Measurements from ENCODE around the gene SHC3.

DNA sequence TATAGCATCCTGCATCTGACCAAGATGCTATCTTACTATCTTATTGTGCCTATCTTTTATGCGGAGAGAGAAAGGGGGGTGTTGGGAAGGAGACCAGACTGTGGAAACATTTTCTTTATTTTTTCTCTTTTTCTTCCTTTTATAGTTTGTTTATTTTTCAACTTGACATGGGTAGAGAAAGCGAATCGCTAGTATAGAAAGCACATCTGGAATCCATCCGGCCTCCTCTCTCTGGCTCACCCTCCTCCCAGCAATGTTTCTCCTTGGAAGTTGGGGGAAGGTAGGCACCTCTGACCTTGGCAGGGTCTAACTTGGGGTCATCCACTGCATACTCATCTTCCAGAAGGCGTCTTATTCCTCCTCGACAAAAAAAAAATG is 183.4 kb downstream of the SHC3 start:
- TF ChIP-seq, protein P1, sequence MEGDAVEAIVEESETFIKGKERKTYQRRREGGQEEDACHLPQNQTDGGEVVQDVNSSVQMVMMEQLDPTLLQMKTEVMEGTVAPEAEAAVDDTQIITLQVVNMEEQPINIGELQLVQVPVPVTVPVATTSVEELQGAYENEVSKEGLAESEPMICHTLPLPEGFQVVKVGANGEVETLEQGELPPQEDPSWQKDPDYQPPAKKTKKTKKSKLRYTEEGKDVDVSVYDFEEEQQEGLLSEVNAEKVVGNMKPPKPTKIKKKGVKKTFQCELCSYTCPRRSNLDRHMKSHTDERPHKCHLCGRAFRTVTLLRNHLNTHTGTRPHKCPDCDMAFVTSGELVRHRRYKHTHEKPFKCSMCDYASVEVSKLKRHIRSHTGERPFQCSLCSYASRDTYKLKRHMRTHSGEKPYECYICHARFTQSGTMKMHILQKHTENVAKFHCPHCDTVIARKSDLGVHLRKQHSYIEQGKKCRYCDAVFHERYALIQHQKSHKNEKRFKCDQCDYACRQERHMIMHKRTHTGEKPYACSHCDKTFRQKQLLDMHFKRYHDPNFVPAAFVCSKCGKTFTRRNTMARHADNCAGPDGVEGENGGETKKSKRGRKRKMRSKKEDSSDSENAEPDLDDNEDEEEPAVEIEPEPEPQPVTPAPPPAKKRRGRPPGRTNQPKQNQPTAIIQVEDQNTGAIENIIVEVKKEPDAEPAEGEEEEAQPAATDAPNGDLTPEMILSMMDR (conservative IDR thresholded peaks at IDR 0.05; ENCODE audit: low read depth, low read length): no peak
- TF ChIP-seq, protein P2, sequence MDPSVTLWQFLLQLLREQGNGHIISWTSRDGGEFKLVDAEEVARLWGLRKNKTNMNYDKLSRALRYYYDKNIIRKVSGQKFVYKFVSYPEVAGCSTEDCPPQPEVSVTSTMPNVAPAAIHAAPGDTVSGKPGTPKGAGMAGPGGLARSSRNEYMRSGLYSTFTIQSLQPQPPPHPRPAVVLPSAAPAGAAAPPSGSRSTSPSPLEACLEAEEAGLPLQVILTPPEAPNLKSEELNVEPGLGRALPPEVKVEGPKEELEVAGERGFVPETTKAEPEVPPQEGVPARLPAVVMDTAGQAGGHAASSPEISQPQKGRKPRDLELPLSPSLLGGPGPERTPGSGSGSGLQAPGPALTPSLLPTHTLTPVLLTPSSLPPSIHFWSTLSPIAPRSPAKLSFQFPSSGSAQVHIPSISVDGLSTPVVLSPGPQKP (IDR thresholded peaks at IDR 0.05; ENCODE audit: borderline replicate concordance, low read depth, low read length): no peak
- no peak for TF ChIP-seq POLR2A (IDR thresholded peaks at IDR 0.05; ENCODE audit: low read depth, low read length)
- TF ChIP-seq CEBPB (IDR thresholded peaks at IDR 0.05; ENCODE audit: low read depth, low read length): no peak
- TF ChIP-seq, protein P3, sequence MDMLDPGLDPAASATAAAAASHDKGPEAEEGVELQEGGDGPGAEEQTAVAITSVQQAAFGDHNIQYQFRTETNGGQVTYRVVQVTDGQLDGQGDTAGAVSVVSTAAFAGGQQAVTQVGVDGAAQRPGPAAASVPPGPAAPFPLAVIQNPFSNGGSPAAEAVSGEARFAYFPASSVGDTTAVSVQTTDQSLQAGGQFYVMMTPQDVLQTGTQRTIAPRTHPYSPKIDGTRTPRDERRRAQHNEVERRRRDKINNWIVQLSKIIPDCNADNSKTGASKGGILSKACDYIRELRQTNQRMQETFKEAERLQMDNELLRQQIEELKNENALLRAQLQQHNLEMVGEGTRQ (IDR thresholded peaks at IDR 0.05; ENCODE audit: low read depth, low read length): no peak
- no peak for TF ChIP-seq RAD21 (IDR thresholded peaks at IDR 0.05; ENCODE audit: low read length)
- TF ChIP-seq SMC3 (IDR thresholded peaks at IDR 0.05; ENCODE audit: low read depth, low read length): no peak
- TF ChIP-seq MAZ (IDR thresholded peaks at IDR 0.05; ENCODE audit: borderline replicate concordance, low read depth, low read length): no peak
- TF ChIP-seq MAFK (IDR thresholded peaks at IDR 0.05; ENCODE audit: low read depth, low read length): no peak
